Activated T-helper 2 cell treated with anti-CD3 and anti-CD28 coated beads, Interferon-gamma antibody, Interleukin-2, Interleukin-4, amounts not matched to agents 10 μg/mL and 5 μg/mL and 100 μg/mL, durations not matched to agents 14 hours and 24 hours and 36 hours (primary cell): ENCODE data around the gene TYW5. TPM values are rescaled to one million over a fixed set of nuclear protein-coding genes. Genes with fewer than 3 reads are reported as not detected.

Experiments used
- DNase-seq: peaks from one replicate; pipeline ENCODE4 v3.0.0; 2021; ENCODE audit warnings: low spot score
- H3K27ac Mint-ChIP-seq: one replicate; pipeline ENCODE4 v1.8.0; 2021; ENCODE audit warnings: mixed read lengths
- H3K27me3 Mint-ChIP-seq: one replicate; pipeline ENCODE4 v1.8.0; 2021; ENCODE audit warnings: low read depth, mixed read lengths
- H3K36me3 Mint-ChIP-seq: one replicate; pipeline ENCODE4 v1.8.0; 2021; ENCODE audit warnings: low read depth, mixed read lengths
- H3K4me1 Mint-ChIP-seq: one replicate; pipeline ENCODE4 v1.8.0; 2021; ENCODE audit warnings: low read depth, mixed read lengths
- H3K4me3 Mint-ChIP-seq: one replicate; pipeline ENCODE4 v1.8.0; 2021; ENCODE audit warnings: low read depth, mild to moderate bottlenecking, moderate library complexity, mixed read lengths
- H3K9me3 Mint-ChIP-seq: one replicate; pipeline ENCODE4 v1.8.0; 2021; ENCODE audit warnings: mixed read lengths
- intact Hi-C: fragments of 100-400 bp; cut with micrococcal nuclease; formaldehyde crosslinking; loops from one replicate; pipeline ENCODE4 v1.15.1; 2023
- total RNA-seq: library from RNA; stranded (reverse); gene quantifications from 2 replicates; pipeline ENCODE4 v1.2.3, GENCODE V29; 2022

Gene TYW5
- total RNA-seq, 1 donor from 2014 or later, result 11.0 TPM

DNA sequence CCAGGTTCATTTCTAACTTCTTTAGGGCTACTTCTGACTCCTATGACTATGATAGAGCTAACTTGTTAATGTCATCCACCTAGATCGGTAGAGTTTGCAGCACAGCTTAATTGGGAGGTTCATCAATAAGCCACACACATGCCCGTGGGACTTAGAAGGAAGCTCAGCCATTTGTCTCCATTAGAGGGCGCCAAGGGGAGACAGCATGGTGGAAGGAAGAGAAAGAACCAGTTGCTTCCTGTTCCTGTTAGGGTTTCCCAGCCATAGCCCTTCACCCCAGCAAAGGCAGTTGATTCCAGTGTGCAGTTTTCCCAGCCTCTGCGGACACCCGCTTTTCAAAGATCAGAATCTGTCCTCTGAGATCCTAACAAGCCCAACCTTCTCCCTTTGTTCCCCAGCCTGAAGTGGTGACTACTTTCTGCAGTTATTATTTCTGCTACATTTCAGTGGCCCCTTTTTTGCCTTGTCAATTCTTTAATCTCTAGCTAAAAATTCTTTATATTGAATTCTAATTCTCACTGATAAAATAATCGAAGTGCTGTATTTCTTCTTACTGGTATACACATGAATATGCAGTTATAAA lies 30.4 kb upstream of the TYW5 start:
- Mint-ChIP-seq H3K4me1 (peaks cover 4% of the 10 kb centered on the region), H3K27ac (no peak overlapping the region), H3K9me3 (peaks cover 10% of the 10 kb centered on the region), H3K36me3 (no peaks in the 10 kb centered on the region), H3K27me3 (no peaks in the 10 kb centered on the region), H3K4me3 (no peak overlapping the region)
- DNase-seq, result peak; percentile 40
- intact Hi-C loops, result no loop called here

DNA sequence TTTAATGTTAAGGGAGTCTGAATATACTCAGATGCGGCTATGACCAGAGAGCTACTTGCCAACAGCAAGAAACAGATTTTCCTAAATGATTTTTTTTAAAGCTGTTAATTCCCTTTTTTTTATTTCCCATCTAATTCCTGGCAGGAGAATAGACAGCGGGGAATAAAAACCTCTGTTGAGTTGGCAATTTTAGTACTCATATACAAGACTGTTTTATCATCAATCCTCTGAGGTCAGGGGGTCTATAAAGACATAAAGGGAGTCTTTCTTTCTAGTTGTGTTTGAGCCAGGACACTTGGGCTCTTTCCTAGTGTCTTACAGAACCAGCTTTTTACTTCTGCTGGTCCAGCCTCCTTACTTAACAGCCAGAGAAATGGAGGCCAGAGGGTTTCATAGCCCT lies 29.5 kb upstream of the TYW5 start:
- Mint-ChIP-seq H3K27me3 (no peaks in the 10 kb centered on the region), H3K4me3 (no peak overlapping the region), H3K4me1 (peaks cover 7% of the 10 kb centered on the region), H3K36me3 (no peaks in the 10 kb centered on the region), H3K27ac (no peak overlapping the region), H3K9me3 (peaks cover 10% of the 10 kb centered on the region)
- DNase-seq, result no peak
- intact Hi-C loops, result no loop called here

DNA sequence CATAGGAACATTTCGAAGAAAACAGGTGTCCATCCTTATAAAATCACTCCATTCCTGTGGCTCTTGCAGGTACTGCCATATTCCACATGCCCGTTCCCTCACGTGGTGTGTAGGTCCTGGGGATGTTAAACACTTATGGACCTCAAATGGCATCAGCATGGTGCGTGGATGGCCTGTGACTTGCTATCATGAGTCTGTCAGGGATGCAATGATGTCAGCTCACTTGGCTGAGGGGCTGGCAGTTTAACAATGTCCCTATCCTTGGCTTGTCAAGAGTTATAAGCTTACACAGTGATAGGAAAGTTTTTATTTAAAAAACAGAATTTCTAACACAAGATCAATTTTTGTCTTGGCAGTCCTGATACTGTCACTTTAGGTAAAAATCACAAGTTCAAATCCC lies 28.9 kb upstream of the TYW5 start:
- DNase-seq, result no peak
- H3K36me3 Mint-ChIP-seq, result no peaks in the 10 kb centered on the region
- H3K9me3 Mint-ChIP-seq, result peaks cover 10% of the 10 kb centered on the region
- intact Hi-C loops, result no loop called here
- no peak overlapping the region for H3K4me3 Mint-ChIP-seq
- no peaks in the 10 kb centered on the region for H3K27me3 Mint-ChIP-seq
- peaks cover 9% of the 10 kb centered on the region for H3K4me1 Mint-ChIP-seq
- no peak overlapping the region for H3K27ac Mint-ChIP-seq

DNA sequence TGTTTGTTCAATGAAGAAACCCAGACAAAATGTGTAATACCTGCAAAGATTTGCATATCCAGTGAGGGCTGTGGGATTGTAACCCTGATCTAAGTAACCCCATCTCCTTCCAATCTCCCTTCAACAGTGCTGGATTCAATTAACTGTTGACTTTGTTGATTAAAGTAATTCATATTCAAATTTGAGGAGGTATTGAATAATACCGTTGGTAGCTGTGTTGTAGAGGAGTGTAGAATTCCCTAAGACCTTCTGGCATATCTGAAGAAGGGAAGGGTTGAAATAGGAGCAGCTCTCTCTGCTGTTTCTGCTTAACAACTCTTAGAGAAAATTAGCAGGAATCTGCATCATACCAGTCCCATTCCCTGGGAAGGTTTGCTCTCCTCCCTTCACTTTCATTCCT lies 28.2 kb upstream of the TYW5 start:
- Mint-ChIP-seq H3K36me3 (no peaks in the 10 kb centered on the region), H3K27me3 (no peaks in the 10 kb centered on the region), H3K4me3 (no peak overlapping the region), H3K9me3 (peaks cover 10% of the 10 kb centered on the region), H3K4me1 (peaks cover 14% of the 10 kb centered on the region), H3K27ac (no peak overlapping the region)
- no peak for DNase-seq
- intact Hi-C loops, result no loop called here

DNA sequence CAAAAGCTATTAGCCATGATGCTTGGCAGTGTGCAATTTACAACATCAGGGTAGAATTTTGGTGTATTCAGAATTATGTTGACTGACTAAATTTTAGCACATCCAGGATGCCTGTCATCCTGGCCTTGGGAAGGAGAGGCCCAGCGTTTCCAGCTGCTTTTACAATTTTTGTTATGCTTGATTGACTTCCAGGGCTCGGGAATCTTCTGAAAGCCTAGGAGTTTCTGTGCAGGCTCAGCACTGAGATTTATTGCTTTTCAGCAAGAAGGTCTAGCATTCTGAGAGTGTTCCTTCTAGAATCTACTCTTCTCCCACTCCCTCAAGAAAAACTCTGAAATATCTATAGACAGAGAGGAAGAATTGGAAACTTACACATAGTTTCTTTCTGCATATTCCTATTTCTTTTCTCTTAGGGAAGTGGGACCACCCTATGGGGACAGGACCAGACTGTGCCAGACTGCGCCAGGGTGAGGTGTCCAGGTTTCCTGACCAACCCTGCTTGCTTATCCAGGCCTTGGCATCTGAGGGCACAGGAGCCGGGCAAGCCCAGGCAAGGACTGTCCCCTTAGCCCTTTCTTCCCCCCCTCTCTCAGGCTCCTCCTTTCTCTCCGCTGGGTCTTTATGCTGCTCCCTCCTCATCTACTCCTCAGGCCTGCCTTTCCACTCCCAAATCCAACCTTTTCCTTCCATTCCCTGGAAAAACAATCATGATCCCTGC lies 27.0 kb upstream of the TYW5 start:
- H3K27me3 Mint-ChIP-seq, result no peaks in the 10 kb centered on the region
- H3K9me3 Mint-ChIP-seq, result peaks cover 10% of the 10 kb centered on the region
- H3K4me1 Mint-ChIP-seq, result peaks cover 24% of the 10 kb centered on the region
- intact Hi-C loops, result no loop called here
- H3K27ac Mint-ChIP-seq, result no peak overlapping the region
- H3K36me3 Mint-ChIP-seq, result no peaks in the 10 kb centered on the region
- H3K4me3 Mint-ChIP-seq, result no peak overlapping the region
- no peak for DNase-seq

DNA sequence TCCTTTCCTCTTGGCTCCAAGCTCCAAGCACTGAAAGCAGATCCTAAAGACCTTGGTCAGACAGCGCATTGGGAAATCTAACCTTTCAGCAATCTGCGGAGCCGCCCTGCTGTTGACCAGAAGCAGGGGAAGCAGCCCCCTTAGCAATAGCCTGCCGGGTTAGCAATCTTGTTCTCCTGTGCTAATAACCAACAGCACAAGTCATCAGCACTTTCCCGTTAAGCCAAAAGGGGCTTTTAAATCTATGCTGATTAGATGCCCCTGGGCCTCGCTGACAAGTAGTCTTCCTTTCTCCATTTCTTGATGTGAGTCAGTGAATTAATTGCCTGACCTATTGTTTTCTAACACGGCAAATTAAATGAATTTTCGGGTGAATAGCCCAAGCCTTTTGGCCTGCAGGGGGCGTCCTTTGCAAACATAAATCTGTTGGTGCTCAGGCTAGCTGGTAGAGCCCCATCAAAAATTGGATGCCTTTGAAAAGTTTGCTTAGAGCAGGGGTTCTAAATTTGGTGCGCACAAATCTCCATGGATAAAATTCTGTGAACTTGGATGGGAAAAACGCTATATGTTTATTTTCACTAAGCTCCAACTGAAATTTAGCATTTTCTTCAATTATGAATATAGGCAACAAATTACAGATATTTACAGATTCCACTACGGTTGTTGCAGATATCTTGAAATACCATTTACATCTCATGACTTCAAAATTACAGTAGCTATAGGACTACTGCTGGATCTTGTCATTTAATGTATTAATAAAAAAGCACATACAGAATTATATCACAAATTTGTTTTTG lies 24.7 kb upstream of the TYW5 start:
- no peak overlapping the region for H3K4me3 Mint-ChIP-seq
- intact Hi-C loops, result loop anchor here (2.0 to 5.0 kb wide), 7 partner anchors 68 to 882 kb away; partner anchors contain the start of genes C2orf69 and CLK1
- no peaks in the 10 kb centered on the region for H3K27me3 Mint-ChIP-seq

DNA sequence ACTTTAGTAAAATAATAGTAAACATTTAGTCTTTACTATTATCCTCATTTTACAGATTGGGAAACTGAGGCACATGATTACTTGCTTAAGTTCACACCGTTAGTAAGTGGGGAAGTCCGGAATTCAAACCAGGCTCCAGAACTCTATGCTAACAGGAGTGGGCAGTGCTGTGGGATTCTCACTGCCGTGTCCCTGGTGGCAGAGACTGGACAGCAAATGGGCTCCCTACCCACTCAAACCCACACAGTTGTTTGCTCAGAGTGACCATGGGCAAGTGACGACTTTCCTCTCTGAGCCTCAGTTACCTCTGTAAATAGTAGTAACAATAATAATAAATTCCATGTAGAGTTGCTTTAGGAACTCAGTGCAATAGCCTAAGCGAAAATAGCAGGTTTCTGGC lies 24.1 kb upstream of the TYW5 start:
- Mint-ChIP-seq H3K9me3 (no peaks in the 10 kb centered on the region), H3K4me1 (peaks cover 20% of the 10 kb centered on the region), H3K27ac (no peak overlapping the region), H3K27me3 (no peaks in the 10 kb centered on the region), H3K4me3 (no peak overlapping the region), H3K36me3 (peaks cover 6% of the 10 kb centered on the region)
- intact Hi-C loops, result loop anchor here (2.0 to 5.0 kb wide), 6 partner anchors 67 to 883 kb away; partner anchors contain the start of genes C2orf69 and CLK1
- DNase-seq, result no peak

More for the DNA sequence above, 24.7 kb upstream of the TYW5 start:
- Mint-ChIP-seq H3K4me1 (peaks cover 20% of the 10 kb centered on the region), H3K27ac (no peak overlapping the region), H3K9me3 (no peaks in the 10 kb centered on the region), H3K36me3 (peaks cover 4% of the 10 kb centered on the region)
- DNase-seq, result peak; percentile 62

DNA sequence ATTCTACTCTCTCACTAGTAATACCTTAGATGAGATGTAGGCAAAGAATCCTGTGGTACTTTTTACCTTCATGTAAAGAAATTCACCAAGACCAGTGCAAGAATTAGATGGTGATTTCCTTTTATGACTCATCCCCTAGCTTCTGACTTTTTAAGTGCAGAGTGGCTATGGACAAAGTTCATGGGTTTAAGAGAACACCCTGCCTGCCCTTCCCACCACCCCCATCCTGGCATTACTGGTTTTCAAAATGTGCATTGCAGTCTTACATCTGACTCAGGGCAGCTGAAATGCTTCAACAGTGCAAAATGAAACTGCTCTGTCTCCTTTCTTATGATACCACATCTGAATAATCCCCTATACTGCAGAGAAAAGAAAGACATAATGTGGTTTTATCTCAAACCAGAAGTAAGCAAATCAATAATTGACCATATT lies 22.7 kb upstream of the TYW5 start:
- no peaks in the 10 kb centered on the region for H3K9me3 Mint-ChIP-seq
- H3K4me3 Mint-ChIP-seq, result no peak overlapping the region
- intact Hi-C loops, result loop anchor here (1.0 to 5.0 kb wide), 9 partner anchors 66 to 884 kb away; partner anchors contain the start of genes C2orf69 and CLK1
- DNase-seq, result peak; percentile 24
- H3K36me3 Mint-ChIP-seq, result peaks cover 9% of the 10 kb centered on the region
- H3K27ac Mint-ChIP-seq, result peak overlapping the region; percentile 47
- H3K4me1 Mint-ChIP-seq, result peaks cover 20% of the 10 kb centered on the region
- H3K27me3 Mint-ChIP-seq, result no peaks in the 10 kb centered on the region

DNA sequence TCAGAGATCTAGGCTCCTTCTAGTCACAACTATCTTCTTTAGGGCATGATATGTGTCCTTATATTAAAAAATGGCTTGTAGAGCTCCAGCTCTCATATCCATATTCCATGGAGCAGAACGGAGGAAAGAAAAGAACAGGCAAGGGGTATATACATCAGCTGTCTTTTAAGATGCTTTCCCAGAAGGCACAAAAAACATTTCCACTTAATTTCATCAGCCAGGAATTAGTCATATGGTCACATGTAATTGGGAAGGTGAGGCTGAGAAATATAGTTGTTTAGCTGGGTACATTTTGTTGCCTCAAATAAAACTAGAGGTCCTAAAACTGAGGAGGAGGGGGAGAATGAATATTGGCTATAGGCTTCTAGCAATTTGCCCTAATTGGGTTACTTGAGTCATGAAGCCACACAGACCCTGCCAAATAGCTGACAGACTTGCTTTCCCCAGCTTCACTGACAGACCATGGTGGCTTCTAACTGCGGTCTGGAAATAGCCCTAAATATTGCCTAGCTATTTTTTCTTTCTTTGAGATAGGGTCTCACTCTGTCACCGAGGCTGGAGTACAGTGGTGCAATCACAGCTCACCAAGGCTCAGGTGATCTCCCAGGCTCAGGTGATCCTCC lies 20.1 kb upstream of the TYW5 start:
- Mint-ChIP-seq H3K36me3 (peaks cover 9% of the 10 kb centered on the region), H3K9me3 (no peaks in the 10 kb centered on the region), H3K27ac (no peak overlapping the region), H3K4me1 (peaks cover 20% of the 10 kb centered on the region), H3K4me3 (no peak overlapping the region), H3K27me3 (no peaks in the 10 kb centered on the region)
- DNase-seq, result no peak
- intact Hi-C loops, result loop anchor here (5.0 kb wide), 3 partner anchors 63 to 887 kb away; partner anchors contain the start of genes C2orf69 and CLK1

DNA sequence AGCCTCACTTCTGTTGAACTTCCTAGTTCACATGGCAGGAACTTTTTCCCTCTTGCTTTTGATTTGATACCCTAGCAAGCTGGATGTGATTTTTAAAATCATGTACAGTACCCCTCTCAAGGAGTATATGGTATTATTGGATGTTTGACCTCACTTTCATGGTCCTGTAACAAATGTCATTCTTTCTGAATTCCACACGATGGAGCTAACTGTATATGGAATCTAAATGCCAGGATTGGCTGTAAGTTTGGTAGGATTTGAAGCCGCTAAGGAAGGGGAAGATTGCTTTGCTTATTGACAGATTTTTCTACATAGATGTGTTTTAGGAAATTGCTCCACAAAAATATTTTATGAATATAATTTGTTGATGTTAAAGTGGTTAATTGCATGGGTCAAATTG lies 18.4 kb upstream of the TYW5 start:
- Mint-ChIP-seq H3K4me3 (no peak overlapping the region), H3K36me3 (peaks cover 12% of the 10 kb centered on the region), H3K27ac (no peak overlapping the region), H3K27me3 (no peaks in the 10 kb centered on the region), H3K4me1 (peaks cover 12% of the 10 kb centered on the region), H3K9me3 (no peaks in the 10 kb centered on the region)
- DNase-seq, result no peak
- intact Hi-C loops, result no loop called here

DNA sequence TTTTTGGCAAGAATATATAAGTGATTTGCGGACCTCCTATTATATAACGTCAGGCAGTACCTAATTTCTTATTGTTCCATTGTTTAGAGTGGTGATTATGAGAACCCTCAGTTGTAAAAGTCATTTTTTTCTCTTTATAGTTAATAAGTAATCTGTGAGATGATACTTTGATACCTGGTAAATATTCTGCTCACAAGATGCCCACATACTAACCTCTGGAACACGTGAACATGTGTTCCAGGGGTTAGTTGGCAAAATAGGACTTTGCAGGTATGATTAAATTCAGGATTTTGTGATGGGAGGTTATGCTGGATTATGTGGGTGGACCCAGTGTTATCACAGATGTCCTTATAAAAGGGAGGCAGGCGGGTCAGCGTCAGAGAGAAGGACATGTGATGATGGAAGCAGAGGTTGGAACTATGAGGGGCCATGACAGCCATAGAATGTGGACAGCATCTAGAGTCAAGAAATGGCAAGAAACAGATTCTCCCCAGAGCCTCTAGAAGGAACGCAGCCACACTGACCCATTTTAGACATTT lies 16.9 kb upstream of the TYW5 start:
- no peak for DNase-seq
- intact Hi-C loops, result no loop called here
- H3K9me3 Mint-ChIP-seq, result no peaks in the 10 kb centered on the region
- H3K36me3 Mint-ChIP-seq, result peaks cover 27% of the 10 kb centered on the region
- H3K4me3 Mint-ChIP-seq, result no peak overlapping the region
- no peak overlapping the region for H3K27ac Mint-ChIP-seq
- no peaks in the 10 kb centered on the region for H3K27me3 Mint-ChIP-seq
- H3K4me1 Mint-ChIP-seq, result no peaks in the 10 kb centered on the region

DNA sequence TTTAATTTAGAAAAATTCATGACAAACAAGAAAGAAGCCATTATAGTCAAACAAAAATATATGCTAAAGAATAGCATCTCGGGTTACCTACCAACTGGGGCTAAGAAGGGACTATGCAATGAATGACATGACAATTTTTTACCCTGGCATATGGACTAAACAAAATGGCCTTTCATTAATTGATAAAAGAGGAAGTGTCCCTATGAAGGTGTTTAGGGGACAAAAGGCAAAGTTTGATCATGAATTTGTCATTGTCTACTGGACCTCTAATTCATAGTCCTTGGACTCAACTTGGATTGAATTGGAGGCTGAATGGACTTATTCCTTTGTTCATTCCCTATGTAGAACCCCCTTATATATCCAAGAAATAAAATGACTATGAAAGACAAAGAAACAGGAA lies 12.8 kb upstream of the TYW5 start:
- intact Hi-C loops, result no loop called here
- Mint-ChIP-seq H3K27ac (no peak overlapping the region), H3K4me3 (no peak overlapping the region), H3K36me3 (peaks cover 47% of the 10 kb centered on the region), H3K27me3 (no peaks in the 10 kb centered on the region), H3K9me3 (no peaks in the 10 kb centered on the region), H3K4me1 (no peaks in the 10 kb centered on the region)
- DNase-seq, result no peak
